Activated CD8-positive, alpha-beta memory T cell treated with anti-CD3 and anti-CD28 coated beads for 1 hour (primary cell): Measurements from ENCODE around the gene IL16.

Experiments
- DNase-seq, 2 donors: peaks; one replicate each; pipeline ENCODE4 v3.0.0-alpha.2; 2020; ENCODE audit warnings: low read depth in 1 of 2; ENCODE audit errors: extremely low read depth in 1 of 2

The IL16 gene

DNA sequence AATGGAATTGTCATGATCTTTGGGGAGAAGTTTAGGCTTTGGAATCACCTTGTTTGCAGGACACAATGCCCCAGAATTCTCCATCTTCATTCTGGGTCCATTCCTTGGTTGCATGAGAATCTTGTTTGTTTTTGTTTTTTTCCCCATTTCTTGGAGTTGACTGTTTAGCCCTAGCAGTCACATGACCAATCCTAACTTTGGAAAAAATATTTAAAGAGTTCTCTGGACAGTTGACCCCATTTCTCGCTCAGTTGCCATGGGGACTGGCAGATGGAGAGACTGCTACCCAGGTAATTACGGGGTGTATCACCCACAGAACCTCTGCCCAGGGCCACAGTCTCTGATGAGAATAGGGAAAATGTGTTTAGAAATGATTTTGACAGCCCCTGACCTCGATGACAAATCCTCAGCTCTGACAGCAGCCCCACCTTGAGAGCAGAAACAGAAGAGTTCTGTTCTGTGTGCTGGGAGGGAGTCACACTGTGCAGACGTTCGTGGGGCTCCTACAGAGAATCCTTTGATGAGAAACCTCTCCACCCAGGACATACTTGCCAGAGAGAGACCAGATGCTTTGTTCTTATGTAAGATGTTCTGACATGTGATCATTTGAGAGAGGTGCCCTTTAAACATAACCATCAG lies 57.7 kb downstream of the IL16 start:
- DNase-seq, result peak in 1 of 2 donors; percentile 10

DNA sequence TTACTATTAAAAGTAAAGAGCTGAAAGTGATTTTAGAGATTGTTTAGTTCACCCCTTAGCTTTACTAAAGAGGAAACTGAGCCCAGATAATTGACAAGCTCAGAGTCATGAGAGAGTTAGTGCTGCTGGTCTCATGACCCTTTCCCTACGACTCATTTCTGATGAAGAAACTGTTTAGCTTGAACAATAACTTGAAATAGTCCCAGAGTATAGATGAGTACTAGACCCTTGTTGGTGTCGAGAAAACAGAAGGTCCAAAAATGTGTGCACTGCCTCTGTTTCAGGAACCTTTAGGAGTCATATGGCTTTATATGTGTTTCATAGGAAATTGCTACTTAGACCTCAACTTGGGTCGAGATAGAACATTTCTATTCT lies 58.2 kb downstream of the IL16 start:
- no peak for DNase-seq

DNA sequence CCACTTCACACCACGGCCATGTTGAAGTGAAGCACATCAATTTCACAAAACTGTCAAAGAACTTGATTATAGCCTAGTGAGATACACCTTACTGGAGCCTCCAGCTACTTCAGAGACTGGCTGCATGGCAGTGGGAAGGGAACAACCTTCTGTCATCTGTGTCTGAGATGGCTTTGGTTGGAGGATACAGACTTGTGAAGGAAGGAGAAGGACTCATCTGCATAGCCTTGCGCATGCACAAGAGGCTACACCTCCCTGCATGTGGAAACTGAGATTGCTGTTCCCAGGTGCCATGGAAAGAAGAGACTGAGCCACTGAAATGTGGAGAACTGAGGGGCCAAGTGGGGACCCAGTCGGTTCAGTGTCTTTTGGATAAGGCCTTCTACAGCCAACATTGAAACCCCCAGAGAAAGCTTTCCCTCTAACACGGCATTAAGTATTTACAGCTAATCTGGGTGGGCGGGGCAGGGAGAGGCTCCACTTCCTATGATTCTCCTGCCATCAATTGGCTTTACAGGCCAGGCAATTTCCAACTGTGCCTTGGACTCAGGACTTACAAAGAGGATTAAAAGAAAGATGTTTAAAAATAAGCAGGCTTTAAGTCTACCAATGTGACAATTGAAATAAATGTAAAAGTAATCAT lies 58.8 kb downstream of the IL16 start:
- no peak for DNase-seq

DNA sequence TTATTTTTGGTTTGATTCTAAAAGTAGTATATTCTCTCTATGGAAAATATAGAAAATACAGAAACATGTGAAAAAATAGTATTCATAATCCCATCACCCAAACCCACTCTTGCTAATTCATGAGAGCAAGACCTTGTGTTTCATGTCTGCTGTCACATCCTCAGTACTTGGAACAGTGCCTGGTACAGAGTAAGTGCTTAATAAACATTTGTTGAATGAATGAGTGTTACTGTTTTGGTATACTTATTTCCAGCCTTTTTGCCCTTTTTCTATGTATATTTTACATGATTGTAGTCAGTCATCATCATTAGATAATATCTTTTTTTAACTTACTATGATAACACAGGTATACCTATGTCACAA lies 59.3 kb downstream of the IL16 start:
- DNase-seq, result no peak

DNA sequence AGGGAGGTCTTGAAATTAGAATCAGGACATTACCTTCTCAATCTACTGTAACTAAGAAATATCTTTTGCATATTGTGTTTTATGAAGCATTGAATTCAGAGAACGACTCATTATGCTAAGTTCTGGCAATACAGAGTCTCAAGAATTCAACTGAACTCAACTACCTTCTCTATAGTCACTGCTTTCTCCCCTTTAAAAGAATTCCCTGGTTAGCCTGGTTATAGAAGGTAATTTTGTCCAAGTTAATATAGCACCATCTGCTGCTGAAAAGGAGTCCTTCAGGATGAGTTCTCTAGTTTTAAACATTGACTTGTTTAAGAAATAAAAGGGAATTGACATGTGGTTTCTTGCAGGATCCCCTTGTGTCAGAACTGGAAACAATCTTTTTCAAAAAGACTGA lies 60.2 kb downstream of the IL16 start:
- no peak for DNase-seq

DNA sequence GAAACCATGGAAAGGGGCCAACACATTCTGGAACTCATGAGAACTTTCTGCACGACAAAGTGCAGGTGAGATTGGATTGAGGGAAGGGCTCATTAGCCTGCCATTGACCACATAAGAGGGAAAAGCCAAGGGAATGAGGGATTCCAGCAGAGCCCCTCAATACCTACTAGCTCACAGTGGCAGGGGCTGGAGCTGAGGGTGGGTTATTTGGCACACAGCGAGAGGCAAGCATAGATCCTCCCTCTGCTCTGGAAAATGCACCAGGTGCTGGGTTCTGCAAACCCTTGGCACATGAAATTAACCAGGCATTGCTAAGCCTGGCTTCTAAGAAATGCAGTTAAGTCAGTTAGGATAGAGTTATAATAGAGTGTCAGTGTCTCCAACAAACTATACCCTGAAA lies 60.8 kb downstream of the IL16 start:
- no peak for DNase-seq

DNA sequence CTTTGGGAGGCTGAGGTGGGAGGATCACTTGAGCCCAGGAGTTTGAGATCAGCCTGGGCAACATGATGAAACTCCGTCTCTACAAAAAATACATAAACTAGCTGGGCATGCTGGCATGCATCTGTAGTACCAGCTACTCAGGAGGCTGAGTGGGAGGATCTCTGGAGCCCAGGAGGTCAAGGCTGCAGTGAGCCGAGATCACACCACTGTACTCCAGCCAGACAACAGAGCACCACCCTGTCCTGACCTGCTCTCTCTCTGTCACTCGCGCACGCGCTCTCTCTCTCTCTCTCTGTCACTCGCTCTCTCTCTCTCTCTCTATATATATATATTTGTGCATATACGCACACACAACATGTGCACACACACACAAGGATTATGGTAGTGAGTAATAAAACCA lies 61.8 kb downstream of the IL16 start:
- DNase-seq, result no peak

DNA sequence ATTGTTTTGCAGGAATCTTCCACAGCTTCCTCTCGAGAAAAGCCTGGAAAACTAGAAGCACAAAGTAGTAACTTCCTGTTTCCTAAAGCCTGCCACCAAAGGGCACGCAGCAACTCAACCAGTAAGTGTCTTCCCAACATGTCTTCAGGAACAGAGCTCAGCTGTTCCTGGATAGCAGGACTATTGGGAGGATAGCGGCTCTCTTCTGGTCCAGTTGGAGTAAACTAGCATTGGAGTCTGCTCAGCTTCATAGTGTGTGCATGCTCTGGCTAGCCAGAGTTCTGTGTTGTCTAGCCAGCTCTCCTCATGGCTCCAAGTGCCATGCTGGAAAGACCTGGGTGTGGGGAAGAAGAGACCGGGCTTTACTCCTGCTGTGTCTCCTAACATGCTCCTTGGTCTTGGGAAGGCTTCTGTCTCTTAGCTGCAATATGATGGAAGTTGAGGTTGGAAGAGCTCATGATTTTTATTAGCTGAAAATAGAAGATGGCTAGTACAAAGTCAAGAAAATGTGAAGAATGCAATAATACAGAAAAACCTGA lies 63.1 kb downstream of the IL16 start:
- no peak for DNase-seq

DNA sequence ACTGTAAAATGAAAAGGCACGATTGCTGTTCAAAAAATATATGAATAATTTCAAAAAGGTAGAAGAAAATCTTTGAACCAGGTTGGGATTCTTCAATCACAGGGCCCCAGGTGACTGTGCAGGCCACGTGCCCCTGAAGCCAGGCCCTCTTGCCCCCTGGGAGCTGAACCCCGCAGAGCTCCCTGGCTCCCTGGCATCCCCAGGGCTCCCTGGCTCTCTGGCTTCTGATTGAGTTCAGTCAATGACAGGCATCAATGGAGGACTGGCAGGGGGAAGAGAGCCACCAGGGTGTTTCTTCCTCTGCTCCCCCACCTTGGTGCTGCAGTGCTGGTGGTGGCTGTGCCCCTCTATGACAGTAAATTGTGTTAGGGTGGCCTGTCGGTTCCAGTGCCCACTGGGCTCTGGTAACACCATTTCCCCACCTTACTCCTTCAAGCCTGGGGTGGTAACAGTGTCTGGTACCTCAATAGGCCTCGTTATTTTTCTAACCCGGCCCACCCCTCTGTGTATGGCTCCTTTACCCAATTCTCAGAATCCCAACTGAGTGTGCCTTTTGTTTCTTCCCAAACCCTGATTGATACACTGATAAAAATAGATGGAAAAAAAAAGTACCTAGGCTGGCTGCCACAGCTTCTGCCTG lies 64.6 kb downstream of the IL16 start:
- DNase-seq, result no peak

DNA sequence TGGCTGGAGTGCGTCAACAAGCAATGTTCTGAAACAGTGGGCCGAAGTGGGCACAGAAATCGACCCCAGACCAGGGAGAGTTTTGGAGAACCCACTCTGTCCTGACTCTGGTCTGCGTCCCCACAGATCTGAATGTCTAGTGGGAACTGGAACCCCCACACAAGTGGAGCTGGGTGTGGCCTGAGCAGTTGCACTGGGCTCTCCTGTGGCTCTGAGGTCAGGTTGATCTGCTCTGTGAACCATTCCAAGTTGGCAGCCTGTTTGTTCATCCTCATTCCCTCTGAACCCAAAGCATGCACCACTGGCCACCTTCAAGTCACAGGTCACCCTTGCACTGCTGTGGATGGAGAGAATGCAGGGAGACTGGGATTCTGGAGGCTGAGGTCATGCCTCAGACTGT lies 66.8 kb downstream of the IL16 start:
- no peak for DNase-seq

DNA sequence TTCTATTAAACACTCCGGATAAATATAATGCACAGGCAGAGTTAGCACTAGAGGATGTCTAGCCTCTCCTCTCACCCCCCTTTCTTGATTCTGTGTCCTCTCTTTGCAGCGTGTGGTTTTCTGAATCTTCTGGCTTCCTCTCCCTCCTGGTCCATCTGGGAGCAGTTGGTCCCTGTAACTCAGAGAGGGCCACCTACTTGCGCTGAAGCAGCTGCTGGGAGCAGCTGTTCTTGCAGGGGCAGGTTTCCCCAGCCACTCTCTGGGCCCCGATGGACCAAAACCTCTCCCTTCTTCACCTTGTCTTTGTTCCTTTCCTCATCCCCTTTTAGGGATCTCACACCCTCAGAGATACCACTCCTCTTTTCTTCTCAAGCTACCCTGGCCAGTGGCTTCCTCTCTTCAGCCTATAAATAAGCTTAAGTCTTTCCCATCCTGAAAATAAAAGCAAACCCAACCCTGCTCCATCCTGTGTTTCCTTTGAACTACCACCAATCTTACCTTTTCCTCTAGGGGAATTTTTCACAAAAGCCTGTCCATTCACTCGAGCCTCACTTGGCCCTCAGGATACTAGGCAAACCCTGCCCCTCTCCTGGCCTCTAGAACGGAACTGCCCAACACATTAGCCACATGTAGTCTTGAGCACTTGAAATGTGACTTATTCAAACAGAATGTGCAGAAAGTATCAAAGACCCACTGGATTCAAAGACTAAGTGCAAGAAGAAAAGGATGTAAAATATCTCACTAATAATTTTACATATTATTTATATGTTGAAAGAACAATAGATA lies 67.6 kb downstream of the IL16 start:
- no peak for DNase-seq

DNA sequence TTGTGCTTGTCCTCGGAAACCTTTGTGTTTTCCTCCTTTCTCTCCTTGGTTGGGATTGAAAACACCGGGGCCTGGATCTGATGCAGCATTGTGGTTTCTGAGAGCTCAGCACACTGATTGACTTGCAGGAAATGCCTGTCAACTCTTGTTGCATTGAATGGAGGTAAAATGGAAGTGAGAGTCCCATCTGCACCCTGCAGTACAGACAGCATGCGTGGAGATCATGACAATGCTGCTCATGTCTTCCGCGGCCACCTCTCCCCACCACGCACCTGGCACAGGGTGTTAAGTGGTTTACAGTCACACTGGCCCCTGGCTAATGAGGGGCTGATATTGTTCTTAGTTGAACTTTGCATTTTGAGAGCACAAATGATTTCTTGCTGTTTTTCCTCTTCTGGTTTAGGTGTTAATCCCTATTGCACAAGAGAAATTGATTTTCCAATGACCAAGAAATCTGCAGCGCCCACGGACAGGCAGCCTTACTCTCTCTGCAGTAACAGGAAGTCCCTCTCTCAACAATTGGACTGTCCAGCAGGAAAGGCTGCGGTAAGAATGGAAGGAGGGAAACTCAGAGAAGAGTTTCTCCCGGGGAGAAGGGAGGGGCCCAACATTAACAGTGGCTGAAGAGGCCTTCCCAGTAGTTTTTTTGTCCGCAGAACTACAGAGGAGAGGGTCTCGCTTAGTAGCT lies 68.7 kb downstream of the IL16 start:
- no peak for DNase-seq

DNA sequence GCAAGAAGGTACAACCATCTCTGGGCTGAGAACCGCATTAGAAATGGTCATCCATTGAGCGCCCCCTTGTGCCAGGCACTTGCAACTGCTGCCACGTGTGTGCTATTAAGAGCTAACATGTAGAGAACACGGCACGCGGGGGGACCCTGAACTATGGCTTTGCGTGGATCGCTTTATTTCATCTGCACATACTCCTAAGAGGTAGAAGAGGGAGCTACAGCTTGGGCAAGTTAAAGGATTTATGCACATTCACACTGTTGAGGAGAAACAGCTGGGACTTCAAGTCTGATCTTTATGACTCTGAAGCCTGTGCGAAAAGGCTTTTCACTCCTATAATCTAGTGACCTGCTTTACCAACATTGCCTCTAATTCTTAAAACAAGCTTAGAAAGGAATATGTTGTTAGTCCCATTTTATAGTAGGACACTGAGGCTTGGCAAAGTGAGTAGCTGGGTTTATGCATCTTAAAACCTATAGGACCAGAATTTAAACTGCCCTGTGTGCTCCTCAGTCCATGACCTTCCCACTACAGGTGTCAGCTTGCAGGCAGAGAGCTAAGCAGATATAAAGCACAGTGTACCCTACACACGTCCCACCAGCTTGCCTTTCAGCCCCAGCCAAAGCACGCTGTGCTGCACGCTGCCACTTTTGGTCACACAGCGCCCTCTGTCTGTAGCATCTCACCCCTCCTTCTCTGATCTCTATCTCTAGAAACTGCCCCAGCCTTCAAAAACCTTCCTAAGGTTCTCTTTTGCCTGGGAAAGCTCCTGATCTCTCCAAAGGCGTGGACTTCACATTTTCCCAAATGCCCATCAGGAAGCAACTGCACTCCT lies 69.5 kb downstream of the IL16 start:
- peak; percentile 62 to 67 for DNase-seq

DNA sequence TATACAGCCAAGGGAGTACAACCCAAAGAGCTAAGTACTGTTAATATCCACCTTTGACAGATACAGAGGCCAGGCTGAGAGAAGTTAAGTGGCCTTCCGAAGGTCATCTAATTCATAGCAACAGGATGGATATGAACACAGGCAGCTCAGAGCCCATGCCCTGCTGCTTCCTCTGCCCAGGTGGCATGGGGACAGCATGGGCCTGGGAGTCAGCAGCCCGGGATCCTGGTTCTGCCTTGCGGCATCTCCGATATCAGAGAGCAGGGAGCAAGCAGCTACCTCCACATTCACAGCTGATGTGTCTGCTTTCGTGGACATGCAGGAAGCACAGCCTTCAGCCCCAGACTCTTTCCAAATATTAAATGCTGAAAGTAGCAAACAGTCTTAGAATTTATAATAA lies 71.7 kb downstream of the IL16 start:
- no peak for DNase-seq

DNA sequence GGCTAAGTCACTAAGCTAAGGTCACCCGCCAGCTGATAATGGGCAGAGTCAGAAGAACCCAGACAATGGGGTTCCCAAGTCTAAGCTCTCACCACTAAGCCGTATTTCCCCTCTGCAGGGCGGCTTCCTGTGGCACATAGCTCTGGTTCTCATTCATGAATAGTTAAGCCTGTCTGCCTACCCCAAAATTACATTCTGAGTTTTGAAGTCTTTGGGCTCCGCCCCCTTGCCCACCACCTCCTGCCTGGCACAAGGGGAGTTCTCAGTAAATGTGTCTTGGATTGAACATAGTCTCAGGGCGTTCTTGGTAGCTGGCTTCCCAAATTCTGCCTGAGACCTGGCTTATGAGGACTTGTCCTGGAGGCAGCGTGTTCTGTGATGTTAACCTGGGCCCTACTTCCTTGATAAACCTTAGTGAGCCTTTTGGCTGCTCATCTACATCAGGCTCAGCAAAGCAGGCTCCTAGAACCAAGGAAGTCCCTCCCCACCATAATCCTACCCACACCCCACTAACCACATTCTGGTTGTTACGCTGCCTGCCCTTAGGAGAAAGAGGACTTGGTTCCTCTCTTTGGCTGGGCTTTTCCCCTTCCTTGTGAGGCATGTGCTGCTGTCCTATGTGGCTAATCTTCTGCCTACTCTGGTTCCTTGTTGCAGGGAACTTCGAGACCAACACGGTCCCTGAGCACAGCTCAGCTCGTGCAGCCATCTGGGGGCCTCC lies 72.4 kb downstream of the IL16 start:
- DNase-seq, result no peak

DNA sequence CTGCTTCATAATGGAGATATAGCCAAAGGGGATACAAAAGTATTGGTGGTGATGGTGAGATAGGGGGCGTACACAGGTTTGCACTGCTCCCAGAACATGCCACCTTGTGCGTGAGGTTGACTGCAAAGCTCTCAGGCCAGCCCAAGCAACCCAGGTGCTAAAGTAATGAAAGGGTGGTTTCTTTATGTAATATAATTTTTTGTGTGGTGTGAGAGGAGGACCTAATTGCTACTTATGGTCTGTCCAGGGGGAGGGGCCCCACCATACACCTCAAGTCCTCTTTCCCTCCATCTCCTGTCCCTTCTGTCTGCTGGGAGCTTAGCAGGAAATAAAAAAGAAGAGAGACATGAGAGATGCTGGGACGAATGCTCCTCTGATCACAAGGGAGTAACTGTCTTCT lies 73.5 kb downstream of the IL16 start:
- no peak for DNase-seq

DNA sequence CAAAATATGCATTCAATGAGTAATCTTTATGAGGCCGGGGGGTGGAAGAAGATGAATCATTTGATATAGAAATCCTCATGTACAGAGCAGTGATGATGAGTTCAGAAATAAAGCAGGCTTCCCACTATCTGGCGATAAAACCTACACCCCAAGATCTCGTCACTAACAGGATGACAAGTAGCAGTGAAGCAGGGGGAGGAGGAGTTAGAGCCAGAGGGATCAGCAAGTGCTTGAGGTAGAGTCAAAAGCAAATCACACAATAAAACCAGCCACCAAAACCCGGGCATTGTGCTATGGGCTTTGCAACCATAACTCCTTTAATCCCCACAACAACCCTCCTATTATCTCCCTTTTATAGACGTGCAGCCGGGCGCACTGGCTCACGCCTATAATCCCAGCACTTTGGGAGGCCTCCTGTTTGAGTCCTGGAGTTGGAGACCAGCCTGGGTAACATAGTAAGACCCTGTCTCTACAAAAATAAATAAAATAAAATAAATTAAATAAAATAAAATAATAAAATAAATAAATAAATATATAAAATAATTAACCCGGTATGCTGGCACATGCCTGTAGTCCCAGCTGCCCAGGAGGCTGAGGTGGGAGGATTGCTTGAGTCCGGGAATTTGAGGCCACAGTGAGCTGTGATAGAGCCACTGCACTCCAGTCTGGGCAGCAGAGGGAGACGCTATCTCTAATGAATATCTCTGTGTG lies 74.3 kb downstream of the IL16 start:
- DNase-seq, result no peak

DNA sequence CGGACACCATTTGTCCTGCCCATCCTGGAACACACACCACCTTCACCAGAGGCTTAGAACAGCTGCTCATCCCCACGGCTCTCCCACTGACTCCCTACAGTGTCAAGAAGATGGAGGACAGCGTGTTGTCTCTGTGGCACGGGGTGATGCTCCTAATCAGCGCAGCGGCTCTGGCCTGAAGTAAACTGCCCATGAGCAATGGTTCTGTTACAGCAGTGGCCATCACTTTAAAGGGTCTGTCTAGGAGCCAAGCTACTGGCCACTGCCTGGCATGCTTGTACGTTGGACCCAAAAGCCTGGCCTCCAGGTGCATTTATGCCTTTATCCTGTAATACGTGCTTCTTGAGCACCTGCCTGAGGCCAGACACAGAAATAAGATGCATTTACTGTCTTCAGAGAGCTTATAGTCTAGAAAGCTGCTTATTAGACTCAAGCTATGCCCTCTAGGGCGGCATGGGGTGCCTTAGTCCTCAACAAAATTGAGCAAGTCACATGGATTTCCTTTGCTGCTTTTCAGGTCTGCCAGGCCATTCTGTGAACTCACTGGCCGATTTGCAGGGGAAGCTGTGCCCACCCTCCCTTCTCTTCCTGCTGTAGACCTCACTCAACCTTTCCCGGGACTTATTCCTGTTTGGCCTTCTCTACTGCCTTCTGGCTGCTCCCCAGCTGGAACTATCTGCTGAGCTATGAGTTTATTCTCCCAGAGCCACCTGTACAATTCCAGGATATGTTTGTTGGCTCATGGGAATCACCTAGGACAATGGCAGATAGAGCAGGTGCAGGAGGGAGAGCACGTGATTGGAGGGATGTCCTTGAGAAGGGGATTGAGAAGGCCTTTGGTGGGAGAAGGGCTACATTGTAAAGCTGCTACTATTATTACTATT lies 75.3 kb downstream of the IL16 start:
- no peak for DNase-seq
